Measurements from ENCODE around the gene TIAM2. TPM values are rescaled to one million over a fixed set of nuclear protein-coding genes. Genes with fewer than 3 reads are reported as not detected.

Gene TIAM2
- total RNA-seq, 1 experiment from 2014 or later = 12.9 TPM

GRCh38 chr6:155041741-155042279 is 46.7 kb downstream of the TIAM2 start:
- Mint-ChIP-seq H3K4me3 (ENCODE audit: low read depth, unreplicated experiment) (no peak overlapping the region), H3K36me3 (ENCODE audit: insufficient read depth, unreplicated experiment) (no peaks in the 10 kb centered on the region), H3K4me1 (ENCODE audit: low read depth, unreplicated experiment) (no peaks in the 10 kb centered on the region), H3K27ac (ENCODE audit: unreplicated experiment) (no peak overlapping the region), H3K9me3 (ENCODE audit: low read depth, unreplicated experiment) (no peaks in the 10 kb centered on the region), H3K27me3 (ENCODE audit: unreplicated experiment) (no peaks in the 10 kb centered on the region)
- CTCF ChIA-PET = no interaction called here
- no peak for TF ChIP-seq CTCF (IDR thresholded peaks at IDR 0.05; ENCODE audit: unreplicated experiment)
- intact Hi-C loops (cut with micrococcal nuclease; ENCODE audit: unreplicated experiment) = no loop called here
- DNase-seq = no peak
- BruUV-seq (replicated peaks) = no TSS peak

GRCh38 chr6:155042983-155043382 is 47.9 kb downstream of the TIAM2 start:
- Mint-ChIP-seq H3K9me3 (ENCODE audit: low read depth, unreplicated experiment) (no peaks in the 10 kb centered on the region), H3K4me1 (ENCODE audit: low read depth, unreplicated experiment) (no peaks in the 10 kb centered on the region), H3K36me3 (ENCODE audit: insufficient read depth, unreplicated experiment) (no peaks in the 10 kb centered on the region), H3K4me3 (ENCODE audit: low read depth, unreplicated experiment) (no peak overlapping the region), H3K27ac (ENCODE audit: unreplicated experiment) (no peak overlapping the region), H3K27me3 (ENCODE audit: unreplicated experiment) (no peaks in the 10 kb centered on the region)
- no TSS peak for BruUV-seq (replicated peaks)
- intact Hi-C loops (cut with micrococcal nuclease; ENCODE audit: unreplicated experiment) = no loop called here
- DNase-seq = no peak
- CTCF ChIA-PET = interaction anchor here (0.6 kb wide), 1 partner anchor 111 kb away, joined by 4 read pairs; no protein-coding TSS in a partner anchor
- TF ChIP-seq CTCF (IDR thresholded peaks at IDR 0.05; ENCODE audit: unreplicated experiment) = no peak

DNA sequence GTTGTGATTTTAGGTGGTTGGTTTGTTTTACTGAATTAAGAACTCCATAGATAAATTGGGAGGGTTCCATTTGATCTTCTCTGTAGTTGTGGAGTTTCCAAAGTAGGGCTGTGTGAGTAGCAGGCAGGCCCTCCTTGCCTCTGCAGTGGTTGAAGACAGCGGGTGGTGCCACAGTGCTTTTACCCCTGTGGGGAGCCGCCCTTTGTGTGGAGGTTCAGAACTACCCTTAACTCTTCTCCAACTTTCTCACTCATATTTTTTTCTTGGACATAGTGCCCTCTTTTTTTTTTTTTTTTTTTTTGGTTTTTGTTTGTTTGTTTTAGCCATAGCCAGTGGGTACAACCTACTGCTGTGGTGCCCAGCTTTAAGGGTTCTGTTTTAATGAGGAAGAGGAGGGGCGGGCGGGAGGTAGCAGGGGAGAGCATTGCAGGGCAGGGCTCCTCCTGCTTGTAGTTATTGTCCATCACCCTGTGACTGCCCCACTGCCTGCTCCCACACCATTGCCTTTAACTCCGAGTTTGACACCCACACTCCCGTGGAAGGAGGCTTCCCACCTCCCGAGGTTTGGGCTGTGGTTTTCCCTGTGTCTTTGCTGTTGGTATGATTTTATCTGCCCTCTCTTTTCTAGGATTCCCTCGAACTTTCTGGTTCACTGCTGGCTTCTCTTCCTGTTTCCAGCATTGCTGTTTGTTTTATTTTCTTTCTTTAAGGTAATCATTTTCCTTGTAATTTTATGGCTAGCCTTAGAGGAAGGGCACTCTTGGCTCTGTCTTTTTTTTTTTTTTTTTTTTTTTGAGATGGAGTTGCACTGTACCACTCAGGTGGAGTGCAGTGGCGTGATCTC is 50.7 kb downstream of the TIAM2 start:
- H3K27ac Mint-ChIP-seq (ENCODE audit: unreplicated experiment) = no peak overlapping the region
- TF ChIP-seq CTCF (IDR thresholded peaks at IDR 0.05; ENCODE audit: unreplicated experiment) = no peak
- CTCF ChIA-PET = no interaction called here

DNA sequence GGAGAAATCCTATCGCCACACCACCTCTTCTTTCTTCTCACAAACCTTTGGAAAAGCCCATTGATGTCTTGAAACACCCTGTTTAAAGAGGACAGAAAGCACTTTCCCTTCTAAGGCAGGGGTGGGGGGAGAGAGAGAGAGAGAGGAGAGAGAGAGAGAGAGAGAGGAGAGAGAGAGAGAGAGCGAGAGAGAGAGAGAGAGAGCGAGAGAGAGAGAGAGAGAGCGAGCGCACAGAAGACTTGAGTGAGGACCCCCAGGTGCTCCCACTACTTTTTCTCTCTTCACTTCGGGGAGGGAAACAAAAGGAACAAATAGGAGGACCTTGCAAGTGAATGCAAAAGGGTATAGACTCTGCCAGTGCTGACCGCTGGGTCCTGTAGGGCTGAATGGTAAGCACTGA is 52.4 kb downstream of the TIAM2 start:
- intact Hi-C loops (cut with micrococcal nuclease; ENCODE audit: unreplicated experiment) = no loop called here
- Mint-ChIP-seq H3K36me3 (ENCODE audit: insufficient read depth, unreplicated experiment) (no peaks in the 10 kb centered on the region), H3K4me3 (ENCODE audit: low read depth, unreplicated experiment) (no peak overlapping the region), H3K27me3 (ENCODE audit: unreplicated experiment) (no peaks in the 10 kb centered on the region), H3K27ac (ENCODE audit: unreplicated experiment) (no peak overlapping the region), H3K4me1 (ENCODE audit: low read depth, unreplicated experiment) (no peaks in the 10 kb centered on the region), H3K9me3 (ENCODE audit: low read depth, unreplicated experiment) (no peaks in the 10 kb centered on the region)
- no peak for DNase-seq
- CTCF ChIA-PET = no interaction called here
- no peak for TF ChIP-seq CTCF (IDR thresholded peaks at IDR 0.05; ENCODE audit: unreplicated experiment)
- no TSS peak for BruUV-seq (replicated peaks)

More for the DNA sequence above, 50.7 kb downstream of the TIAM2 start:
- no peaks in the 10 kb centered on the region for H3K4me1 Mint-ChIP-seq (ENCODE audit: low read depth, unreplicated experiment)
- BruUV-seq (replicated peaks) = no TSS peak
- no peaks in the 10 kb centered on the region for H3K27me3 Mint-ChIP-seq (ENCODE audit: unreplicated experiment)
- DNase-seq = no peak
- no peak overlapping the region for H3K4me3 Mint-ChIP-seq (ENCODE audit: low read depth, unreplicated experiment)
- intact Hi-C loops (cut with micrococcal nuclease; ENCODE audit: unreplicated experiment) = no loop called here
- no peaks in the 10 kb centered on the region for H3K9me3 Mint-ChIP-seq (ENCODE audit: low read depth, unreplicated experiment)
- no peaks in the 10 kb centered on the region for H3K36me3 Mint-ChIP-seq (ENCODE audit: insufficient read depth, unreplicated experiment)

All from Calu3 (cell line).